IPS-NIHi7 (cell line): ENCODE data around the gene COBL.

Experiments
- DNase-seq: peaks from one replicate; pipeline ENCODE4 v3.0.0; 2012; ENCODE audit warnings: mixed read lengths; ENCODE audit errors: extremely low spot score

The COBL gene

DNA sequence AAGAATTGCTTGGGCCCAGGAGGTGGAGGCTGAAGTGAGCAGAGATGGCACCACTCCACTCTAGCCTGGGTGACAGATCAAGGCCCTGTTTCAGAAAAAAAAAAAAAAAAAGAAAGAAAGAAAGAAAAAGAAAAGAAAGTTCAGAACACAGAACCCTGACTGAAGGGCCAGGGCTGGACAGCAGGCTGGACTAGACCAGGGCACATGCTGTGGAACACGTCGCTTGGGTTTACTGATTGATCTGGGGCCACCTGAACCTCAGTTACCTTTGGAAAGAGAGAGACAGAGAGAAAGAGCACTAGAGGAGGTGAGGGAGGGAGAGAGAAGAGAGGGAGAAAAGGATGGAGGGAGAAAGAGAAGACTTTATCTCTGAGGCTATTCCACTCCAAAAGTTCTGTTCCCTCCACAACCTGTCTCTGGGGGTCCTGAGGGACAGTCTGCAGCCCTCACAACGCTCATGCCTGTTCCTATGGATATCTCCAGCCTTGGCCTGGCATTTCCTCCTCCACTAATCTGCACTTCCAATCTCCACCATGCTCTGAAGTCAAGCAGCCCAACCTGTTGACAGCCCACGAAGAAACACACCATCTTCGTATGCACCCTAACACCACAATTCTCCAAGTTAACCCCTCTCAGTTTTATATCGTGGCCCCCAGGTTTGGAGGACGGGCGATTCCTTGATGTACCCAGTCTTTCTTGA is 81.8 kb downstream of the COBL start:
- DNase-seq, result no peak

- no peak for DNase-seq
These were observed 82.5 kb downstream of the COBL start for GRCh38 chr7:51234139-51234538.

DNA sequence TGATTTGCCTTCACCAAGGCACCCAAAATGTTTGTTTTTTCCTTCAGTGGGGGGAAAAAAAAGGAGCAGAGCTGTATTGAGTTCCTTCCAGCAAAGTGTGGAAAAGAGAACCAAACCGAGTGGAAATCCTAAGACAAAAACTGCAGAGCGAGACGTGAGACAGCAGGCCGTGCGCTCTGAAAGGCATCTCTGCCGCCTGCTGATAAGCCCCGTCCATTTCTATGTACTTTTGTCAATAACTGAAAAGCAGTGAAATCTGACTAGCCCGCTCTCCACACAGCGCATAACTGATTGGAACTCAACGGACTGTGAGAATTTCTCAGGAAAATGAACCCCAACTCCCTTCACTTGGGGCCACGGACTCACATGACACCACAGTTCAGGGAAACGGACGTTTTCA is 83.2 kb downstream of the COBL start:
- no peak for DNase-seq

GRCh38 chr7:51230723-51231122 is 85.9 kb downstream of the COBL start:
- DNase-seq, result no peak

GRCh38 chr7:51230324-51230625 is 86.3 kb downstream of the COBL start:
- DNase-seq, result no peak

DNA sequence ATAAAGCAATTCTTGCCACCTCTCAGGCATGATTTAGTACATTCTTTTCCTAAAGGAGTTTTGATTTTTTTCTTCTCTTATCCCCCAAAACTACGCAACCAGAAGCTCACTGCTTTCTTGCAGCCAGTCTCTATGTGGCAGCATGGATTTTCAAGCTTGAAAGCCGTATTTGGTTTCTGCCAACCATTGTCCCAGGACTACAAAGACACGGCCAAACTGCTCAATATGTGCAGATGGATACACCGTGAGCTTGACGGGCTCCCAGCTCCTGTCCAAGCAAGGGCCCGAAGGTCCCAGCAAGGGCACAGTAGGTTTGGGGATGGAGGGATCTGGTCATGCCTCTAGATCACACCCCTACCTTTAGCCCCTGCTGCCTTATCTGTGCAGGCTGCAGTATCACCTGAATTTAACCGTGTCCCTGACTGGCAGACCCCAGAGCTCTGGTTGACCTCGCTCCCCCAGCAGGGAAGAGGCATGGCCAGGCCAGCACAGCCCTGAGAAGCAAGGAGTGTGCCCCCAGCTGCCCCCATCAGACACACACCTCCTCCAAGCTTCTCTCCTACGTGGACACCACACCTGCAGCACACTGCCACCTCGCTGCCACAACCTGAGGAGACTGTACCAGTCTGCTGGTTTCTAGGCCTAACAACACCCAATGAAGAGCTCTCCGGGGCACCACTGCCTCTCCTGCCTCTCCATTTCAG is 86.8 kb downstream of the COBL start:
- DNase-seq, result no peak

- DNase-seq, result no peak
These were observed 87.5 kb downstream of the COBL start for GRCh38 chr7:51229106-51229537.

DNA sequence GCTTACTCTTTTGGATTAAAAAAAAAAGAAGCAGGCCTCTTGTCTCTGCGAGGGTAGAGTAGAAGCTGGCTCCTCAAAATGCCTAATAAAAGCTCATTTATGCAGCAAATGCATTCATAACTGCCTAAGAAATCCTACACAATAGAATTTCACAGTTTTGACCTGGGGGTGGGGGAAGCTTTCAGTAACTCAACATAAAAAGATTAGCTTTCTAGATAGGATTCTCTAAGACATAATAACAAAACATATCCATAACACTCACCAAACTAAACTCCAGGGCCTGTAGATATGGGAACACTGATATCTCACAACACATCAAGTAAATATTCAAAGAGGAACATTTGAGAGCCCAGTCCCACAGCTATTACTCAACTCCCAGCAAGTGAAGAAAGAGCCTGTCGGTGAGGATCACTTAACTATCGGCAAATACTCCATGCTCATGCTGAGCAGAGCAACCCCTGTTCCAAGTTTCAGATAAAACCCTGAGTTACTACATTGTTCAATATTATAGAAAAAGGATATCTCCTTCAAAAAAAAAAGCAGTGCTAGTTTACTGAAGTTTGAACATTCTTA is 88.1 kb downstream of the COBL start:
- no peak for DNase-seq

DNA sequence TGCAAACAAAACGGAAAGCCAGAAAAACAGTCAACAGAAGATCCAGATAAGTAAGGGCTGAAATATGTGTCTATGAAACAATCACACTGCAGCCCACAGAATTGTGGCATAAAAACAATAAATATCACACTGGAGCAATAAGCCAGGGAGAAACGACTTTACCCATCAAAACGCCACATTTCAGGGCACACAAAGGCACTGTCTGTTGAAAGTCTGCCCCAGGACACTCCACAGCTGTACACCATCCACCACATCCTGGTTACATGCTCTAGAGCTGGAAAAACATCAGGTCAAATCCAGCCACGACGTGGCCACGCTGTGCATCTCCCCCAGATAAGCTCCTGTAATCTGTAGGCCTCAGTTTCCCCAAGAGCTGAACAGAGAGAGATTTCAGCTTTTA is 88.7 kb downstream of the COBL start:
- no peak for DNase-seq

DNA sequence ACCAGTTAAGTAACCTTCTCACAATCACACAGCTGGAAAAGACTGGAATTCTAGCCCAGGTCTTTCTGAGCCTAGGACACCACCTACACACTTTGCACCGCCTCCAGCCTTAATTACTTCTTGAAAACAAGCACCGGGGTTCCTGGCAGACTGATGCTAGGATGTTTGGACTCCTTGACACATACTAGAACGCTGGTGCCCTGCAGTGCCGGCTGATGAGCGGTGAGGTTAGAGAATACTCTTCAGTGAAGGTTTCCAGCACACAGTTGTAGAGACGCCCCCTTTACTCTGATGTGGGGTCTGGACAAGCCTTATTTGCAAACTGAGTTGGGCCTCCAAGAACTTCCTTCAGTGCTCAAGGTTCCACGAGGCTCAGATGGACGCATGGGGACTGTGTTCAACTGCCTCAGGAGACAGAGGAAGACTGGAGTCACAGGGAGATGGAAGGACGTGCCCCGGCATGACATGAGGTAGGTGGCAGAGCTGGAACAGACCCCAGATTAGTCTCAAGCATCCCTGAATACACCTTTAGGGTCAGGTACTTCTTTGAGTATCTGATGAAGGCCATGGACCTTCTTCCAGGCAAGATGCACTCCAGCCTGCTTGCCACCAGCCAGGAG is 89.6 kb downstream of the COBL start:
- no peak for DNase-seq

DNA sequence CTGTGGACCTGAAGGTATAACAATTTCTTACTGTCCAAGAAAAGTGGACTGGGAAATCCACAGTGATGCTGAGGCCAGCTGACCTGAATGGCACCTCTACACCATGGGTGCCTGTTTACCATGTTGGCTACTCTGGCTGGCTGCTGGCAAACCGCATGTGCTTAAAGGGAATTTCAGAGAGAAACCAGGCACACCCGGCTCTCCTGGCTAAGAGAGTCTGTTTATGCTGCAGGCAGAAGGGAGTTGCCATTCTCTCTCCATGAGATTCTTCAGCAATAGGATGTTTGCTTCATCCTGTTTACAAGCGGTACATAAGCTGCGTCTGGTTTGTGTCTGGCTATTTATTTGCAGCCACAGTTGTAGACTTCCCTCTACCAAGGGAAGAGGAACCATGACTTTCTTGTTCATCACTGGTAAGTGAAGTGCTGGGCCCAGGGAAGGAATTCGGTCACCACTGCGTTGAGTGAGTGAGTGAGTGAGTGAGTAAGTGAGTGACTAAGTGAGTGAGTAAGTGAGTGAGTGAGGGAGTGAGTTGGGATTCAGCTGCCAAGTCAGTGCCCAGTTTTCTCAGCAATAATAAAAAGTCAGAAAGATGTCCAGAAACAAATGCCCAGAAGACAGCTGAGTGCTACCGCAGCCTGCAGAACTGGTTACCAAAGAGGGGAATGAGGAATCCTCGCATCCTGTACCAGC is 90.4 kb downstream of the COBL start:
- no peak for DNase-seq

DNA sequence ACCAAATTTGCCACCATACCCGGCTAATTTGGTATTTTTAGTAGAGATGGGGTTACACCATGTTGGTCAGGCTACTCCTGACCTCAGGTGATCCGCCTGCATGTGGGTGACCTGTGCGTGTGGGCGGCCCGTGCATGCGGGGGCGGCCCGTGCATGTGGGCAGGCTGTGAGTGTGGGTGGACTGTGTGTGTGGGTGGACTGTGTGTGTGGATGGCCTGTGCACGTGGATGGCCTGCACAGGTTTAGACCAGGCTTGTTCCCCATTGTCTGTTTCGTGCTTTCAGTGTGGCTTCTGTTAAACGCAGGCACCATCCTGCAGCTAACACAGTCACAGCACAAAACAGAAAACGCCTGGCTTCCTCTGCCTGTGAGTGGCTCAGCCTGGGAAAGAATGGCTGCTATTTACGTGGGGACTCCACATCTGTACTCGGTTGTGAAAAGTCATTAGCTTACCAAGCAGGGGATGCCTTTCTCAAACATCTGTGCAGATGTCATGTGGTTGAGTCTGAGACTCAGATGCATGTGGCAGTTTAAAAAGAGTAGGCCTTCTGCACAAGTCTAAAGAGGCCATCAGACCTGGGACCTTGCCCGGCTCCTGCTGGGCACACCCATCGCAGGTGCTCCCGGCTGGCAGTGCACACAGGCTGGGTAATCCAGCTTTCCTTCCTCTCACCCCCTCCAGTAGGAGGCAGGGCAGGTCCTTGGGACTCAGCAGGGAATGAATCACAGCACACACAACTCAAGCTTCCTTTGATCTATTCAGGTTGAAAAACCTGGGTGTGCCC is 91.6 kb downstream of the COBL start:
- DNase-seq, result peak; percentile 74

GRCh38 chr7:51223505-51223904 is 93.1 kb downstream of the COBL start:
- no peak for DNase-seq

DNA sequence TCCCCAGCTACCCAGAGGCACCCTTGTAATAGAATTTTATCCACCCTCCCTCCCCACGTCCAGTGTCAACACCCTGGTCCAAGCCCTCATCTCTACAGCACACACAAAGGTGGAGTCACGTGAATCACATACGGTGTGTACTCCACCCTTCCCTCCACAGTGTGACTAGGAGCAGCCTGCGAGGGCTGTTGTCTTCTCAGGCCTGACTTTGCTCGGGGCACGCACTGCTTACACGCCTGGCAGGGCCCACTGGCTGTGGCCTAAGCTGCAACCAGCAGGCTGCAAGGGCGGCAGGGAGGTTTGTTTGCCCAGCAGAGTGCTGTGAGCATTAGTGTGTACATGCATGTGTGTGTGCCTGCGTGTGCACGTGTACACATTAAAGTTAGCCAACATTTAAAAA is 93.7 kb downstream of the COBL start:
- DNase-seq, result no peak

DNA sequence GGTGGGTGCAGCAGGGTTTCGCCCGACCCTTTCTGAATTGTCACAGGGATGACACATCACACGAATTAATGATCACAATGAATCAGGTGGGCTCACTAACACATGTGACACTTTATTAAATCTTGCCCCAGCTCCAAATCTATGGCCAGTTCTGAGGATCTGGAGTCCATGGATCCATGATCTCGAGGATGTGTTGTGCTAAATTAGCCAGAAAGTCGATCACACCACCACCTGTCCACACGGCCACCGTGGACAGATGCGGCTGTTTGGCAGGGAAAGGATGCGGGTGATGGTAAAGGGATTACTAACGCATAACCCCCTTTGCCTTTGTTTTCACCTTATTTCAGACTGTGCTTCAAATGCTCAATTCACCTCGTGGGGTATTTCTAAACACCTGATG is 96.4 kb downstream of the COBL start:
- DNase-seq, result no peak

GRCh38 chr7:51219261-51219988 is 97.2 kb downstream of the COBL start:
- DNase-seq, result no peak

- no peak for DNase-seq
These were observed 98.8 kb downstream of the COBL start for GRCh38 chr7:51217804-51218203.

DNA sequence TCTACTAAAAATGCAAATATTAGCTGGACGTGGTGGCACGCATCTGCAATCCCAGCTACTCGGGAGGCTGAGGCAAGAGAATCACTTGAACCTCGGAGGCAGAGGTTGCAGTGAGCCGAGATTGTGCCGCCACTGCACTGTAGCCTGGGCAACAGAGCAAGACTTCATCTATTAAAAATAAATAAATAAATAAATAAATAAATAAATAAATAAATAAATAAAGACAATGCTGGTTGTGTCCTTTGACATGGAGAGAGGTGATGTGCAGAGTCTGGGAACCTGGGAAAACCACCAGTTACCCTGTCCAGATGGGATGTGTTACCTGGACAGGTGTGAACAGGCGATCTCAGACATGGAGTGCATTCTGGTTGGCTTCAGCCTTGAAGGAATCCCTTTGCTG is 102.5 kb downstream of the COBL start:
- DNase-seq, result no peak

DNA sequence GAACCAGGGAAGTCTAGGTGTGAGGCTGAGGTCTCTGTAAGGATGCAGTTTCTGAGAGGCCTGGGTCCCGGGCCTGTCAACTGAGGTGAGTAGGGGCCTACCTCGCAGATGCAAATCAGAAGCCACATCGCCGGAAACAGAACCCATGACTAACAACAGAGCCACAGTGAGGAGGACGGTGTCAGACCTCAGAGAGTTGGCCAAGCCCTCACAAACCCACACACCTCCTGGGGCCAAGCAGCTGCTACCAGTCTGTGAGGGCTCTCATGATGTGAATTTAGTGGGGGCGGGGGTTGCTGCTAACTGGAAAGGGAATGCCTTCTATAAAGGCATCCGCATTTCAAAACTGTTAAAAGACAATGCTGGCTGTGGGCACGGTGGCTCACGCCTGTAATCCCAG is 103.0 kb downstream of the COBL start:
- peak; percentile 12 for DNase-seq

GRCh38 chr7:51210766-51211165 is 105.8 kb downstream of the COBL start:
- no peak for DNase-seq

- DNase-seq, result no peak
These were observed 107.2 kb downstream of the COBL start for GRCh38 chr7:51209426-51209825.
